Cardiac muscle cell (in vitro differentiated cells and primary cell): ENCODE data around the gene NAPEPLD. TPM values are rescaled to one million over a fixed set of nuclear protein-coding genes. Genes with fewer than 3 reads are reported as not detected.
A peak's percentile ranks its signal among the peaks of the same experiment; 100 is the strongest.

Experiments
- DNase-seq, 2 donors: peaks; one replicate each; pipeline versions ENCODE4 v3.0.0 to v3.0.0-alpha.2; 2010 to 2017; ENCODE audit warnings: low read depth in 1 of 2, low spot score in 1 of 2
- H3K27ac ChIP-seq: fragments of 200-600 bp; sonication (generic); 2 replicates; pipeline ENCODE4 v1.5.1; 2016
- H3K27me3 ChIP-seq: fragments of 200-600 bp; sonication (generic); 2 replicates; pipeline ENCODE4 v1.6.0; 2016; ENCODE audit warnings: control low read depth
- H3K36me3 ChIP-seq: fragments of 200-600 bp; sonication (generic); 2 replicates; pipeline ENCODE4 v1.5.1; 2016; ENCODE audit warnings: control low read depth
- H3K4me1 ChIP-seq: fragments of 200-600 bp; sonication (generic); 2 replicates; pipeline ENCODE4 v1.8.1; 2017; ENCODE audit warnings: low read depth, mild to moderate bottlenecking, mixed run types
- H3K4me3 ChIP-seq: fragments of 200-600 bp; sonication (generic); 2 replicates; pipeline ENCODE4 v1.5.1; 2016; ENCODE audit warnings: mild to moderate bottlenecking
- H3K9me3 ChIP-seq: fragments of 200-600 bp; sonication (generic); 2 replicates; pipeline ENCODE4 v1.5.1; 2017; ENCODE audit warnings: low read depth, mild to moderate bottlenecking, control low read depth
- polyA plus RNA-seq: library from polyadenylated mRNA; unstranded; fragments of >200 nt; fragmentation: Nextera tagmentation; extraction: Ambion mirVana; gene quantifications from 2 replicates; pipeline ENCODE4 v1.2.1, GENCODE V29; 2016
- total RNA-seq: library from RNA; depleted of rRNA; stranded (reverse); fragments of >200 nt; gene quantifications from 2 replicates; pipeline ENCODE4 v1.2.3, GENCODE V29; 2016
- TF ChIP-seq, protein P1 (sequence below): IDR thresholded peaks from 2 replicates; pipeline ENCODE4 v1.5.1; 2012; ENCODE audit warnings: low read depth, mild to moderate bottlenecking, low read length

NAPEPLD gene
- total and polyA plus RNA-seq, 2 experiments from 2014 or later, result 9.2 to 15.7 TPM

DNA sequence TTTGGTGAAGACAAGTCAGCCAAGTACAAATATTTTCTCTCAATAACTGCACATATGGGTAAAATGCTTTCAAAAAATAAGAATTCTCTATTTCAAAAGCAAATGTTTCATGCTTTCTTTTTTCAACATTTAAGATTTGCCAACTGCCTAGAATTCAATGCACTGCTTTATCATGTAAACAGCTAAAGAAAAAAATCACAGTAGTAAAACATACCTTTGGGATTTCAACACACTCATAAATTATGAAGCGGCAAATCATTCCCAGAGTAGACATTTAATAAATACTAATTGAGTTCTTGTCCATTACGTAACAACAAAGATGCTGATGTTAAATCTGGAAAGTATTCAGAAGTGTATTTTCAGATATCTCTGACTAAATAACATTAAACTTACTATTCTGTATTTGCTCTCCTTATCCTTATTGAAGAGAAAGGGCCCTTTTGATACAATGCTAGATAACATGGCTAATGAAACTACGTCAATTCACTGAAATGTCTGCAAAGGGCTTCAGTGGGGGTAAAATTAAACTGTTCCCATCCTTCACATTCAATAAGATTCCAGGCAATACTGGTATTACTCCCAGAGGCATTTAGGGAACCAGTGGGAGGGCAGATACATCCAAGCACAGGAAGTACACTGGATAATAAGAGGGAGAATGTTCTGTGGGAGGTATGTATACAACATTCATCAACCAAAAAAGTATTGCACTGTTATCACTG, 13.9 kb downstream of the NAPEPLD start:
- TF ChIP-seq, protein P1, sequence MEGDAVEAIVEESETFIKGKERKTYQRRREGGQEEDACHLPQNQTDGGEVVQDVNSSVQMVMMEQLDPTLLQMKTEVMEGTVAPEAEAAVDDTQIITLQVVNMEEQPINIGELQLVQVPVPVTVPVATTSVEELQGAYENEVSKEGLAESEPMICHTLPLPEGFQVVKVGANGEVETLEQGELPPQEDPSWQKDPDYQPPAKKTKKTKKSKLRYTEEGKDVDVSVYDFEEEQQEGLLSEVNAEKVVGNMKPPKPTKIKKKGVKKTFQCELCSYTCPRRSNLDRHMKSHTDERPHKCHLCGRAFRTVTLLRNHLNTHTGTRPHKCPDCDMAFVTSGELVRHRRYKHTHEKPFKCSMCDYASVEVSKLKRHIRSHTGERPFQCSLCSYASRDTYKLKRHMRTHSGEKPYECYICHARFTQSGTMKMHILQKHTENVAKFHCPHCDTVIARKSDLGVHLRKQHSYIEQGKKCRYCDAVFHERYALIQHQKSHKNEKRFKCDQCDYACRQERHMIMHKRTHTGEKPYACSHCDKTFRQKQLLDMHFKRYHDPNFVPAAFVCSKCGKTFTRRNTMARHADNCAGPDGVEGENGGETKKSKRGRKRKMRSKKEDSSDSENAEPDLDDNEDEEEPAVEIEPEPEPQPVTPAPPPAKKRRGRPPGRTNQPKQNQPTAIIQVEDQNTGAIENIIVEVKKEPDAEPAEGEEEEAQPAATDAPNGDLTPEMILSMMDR, result no peak
- no peaks in the 10 kb centered on the region for H3K4me1 ChIP-seq
- no peak overlapping the region for H3K27ac ChIP-seq
- H3K27me3 ChIP-seq, result no peaks in the 10 kb centered on the region
- no peak overlapping the region for H3K4me3 ChIP-seq
- DNase-seq, result peak in 1 of 2 donors; percentile 85
- no peaks in the 10 kb centered on the region for H3K9me3 ChIP-seq
- no peaks in the 10 kb centered on the region for H3K36me3 ChIP-seq

DNA sequence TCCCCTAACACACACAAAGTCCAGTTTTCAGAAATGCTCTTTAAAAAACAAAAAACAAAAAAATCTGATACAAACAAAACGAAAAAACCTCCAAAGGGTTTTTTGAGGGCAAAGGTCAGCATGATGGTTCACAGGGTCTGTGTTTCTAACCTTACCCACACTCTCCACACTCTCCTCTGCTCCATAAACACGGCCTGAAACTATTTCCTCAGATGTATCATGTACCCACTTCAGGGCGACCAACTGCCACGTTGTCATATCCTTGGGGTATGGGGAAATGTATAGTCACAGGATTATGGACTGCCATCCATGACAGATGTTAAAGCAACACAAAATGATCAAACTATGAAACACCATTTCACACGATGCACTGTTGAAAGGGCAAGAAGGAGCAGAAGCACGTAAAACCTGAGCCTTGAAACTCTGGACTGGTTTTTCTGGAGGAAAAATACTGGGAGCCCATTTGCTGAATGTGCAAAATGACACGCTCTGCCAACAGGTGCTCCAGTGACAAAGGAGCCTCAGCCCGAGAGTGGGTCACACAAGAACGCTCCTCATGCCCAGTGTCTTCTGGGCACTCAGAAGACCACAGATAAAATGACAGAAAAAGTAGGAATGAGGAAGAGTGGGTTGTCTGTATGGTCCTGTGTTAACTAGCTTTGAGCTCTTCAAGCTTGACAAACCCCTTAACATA, 15.8 kb downstream of the NAPEPLD start:
- TF ChIP-seq, protein P1, result no peak
- Histone ChIP-seq H3K27ac (no peak overlapping the region), H3K27me3 (no peaks in the 10 kb centered on the region), H3K4me1 (no peaks in the 10 kb centered on the region), H3K36me3 (peaks cover 2% of the 10 kb centered on the region), H3K9me3 (no peaks in the 10 kb centered on the region), H3K4me3 (no peak overlapping the region)
- no peak for DNase-seq

DNA sequence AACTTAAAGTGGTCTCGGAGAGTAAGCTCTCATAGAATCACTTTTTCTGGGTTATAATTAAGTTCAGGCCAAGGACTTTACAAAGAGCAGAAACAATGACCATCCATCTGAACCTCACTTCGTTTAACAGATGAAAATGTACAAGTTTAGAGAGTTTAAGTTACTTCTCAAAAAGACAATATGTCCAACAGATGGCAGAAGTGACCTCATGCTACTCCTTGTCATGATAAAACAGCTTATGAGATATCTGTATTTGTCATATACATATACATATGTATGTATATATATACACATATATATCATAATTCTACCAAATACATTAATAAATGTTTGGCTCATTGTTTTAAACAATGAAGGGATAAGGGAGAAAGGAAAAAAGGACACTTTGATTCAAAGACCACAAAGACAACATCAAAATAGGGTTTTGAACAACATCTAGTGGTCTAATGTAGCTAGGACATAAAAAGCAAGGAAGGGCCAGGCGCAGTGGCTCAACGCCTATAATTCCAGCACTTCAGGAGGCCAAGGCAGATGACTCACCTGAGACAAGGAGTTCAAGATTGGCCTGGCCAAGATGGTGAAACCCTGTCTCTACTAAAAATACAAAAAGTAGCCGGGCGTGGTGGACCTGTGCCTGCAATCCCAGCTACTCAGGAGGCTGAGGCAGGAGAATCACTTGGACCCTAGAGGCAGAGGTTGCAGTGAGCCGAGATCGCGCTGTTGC, 17.8 kb downstream of the NAPEPLD start:
- no peak for DNase-seq
- H3K36me3 ChIP-seq, result peaks cover 9% of the 10 kb centered on the region

DNA sequence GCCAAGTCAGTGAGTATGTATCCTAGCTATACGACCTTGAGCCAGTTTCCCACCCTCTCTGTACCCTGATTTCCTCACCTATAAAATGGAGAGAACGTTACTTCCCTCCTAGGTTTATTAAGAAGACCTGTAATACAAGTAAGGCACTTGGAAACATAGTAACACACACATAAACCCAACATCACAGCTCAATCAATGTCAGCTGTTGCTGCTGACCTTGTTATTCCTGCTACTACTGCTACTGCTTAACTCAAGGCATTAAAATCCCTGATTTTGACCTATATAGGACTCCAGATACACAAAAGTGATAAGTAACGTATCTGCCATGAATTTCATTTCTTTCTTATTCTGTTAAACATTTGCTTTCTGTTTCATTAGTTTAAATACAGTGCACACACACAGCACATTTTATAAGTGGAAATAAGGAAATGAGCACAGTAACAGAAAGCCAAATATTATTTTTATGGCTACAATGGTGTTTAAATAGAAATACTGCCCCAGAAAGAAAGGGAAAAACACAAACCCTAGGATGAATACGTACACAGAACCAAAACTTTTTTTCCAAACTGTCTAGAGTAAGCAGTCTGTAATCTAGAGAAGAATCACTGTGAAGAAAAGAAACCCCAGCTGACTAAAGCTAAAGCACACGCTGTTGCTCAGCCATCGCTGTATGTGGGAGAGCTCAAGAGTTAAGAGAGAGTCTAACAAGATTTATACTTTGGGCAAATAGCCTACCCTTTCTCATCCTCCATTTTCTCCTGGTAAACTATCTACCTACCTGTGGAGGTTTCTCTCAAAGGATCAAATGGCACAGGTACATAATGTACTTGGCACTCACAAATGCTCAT, 19.0 kb downstream of the NAPEPLD start:
- Histone ChIP-seq H3K27me3 (no peaks in the 10 kb centered on the region), H3K4me1 (no peaks in the 10 kb centered on the region), H3K4me3 (no peak overlapping the region), H3K9me3 (no peaks in the 10 kb centered on the region), H3K36me3 (peaks cover 9% of the 10 kb centered on the region), H3K27ac (no peak overlapping the region)
- TF ChIP-seq, protein P1, result no peak
- DNase-seq, result no peak

More for the DNA sequence above, 17.8 kb downstream of the NAPEPLD start:
- Histone ChIP-seq H3K27me3 (no peaks in the 10 kb centered on the region), H3K4me1 (no peaks in the 10 kb centered on the region), H3K9me3 (no peaks in the 10 kb centered on the region), H3K4me3 (no peak overlapping the region), H3K27ac (no peak overlapping the region)
- TF ChIP-seq, protein P1, result no peak

DNA sequence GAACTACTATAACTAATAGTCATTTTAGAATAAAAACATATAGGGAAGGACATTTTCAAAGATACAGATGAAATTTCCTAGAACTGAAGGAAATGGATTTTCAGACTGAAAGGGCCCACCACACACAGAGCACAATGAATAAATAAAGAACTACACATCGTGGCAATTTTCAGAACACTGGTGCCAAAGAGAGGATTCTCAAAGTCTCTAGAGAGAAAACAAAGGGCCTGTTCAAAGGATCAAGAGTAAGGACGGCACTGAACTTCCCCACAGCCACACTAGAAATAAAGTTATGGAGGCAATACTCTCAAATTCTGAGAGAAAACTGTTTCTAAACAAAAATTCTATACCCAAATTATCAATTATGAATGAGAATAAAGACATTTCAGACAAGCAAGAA, 21.9 kb downstream of the NAPEPLD start:
- TF ChIP-seq, protein P1, result no peak
- H3K9me3 ChIP-seq, result no peaks in the 10 kb centered on the region
- no peak for DNase-seq
- H3K36me3 ChIP-seq, result peaks cover 9% of the 10 kb centered on the region
- H3K4me3 ChIP-seq, result no peak overlapping the region
- no peaks in the 10 kb centered on the region for H3K27me3 ChIP-seq
- no peaks in the 10 kb centered on the region for H3K4me1 ChIP-seq
- no peak overlapping the region for H3K27ac ChIP-seq
